Colon (tissue), 2 donors: Measurements from ENCODE around the gene PCDHGB3.
"Not testable (repeated sequence)": the region's sequence is repeated elsewhere in the genome, so short reads cannot be mapped to it uniquely, and the experiment has no call there.

Experiments
- FAIRE-seq: peaks from 2 replicates; lab custom pipeline; 2012; peaks lifted over from hg19 to GRCh38; lab: Jason Lieb, UNC
- donor health status: control.
- donor health status: control.

PCDHGB3 gene

DNA sequence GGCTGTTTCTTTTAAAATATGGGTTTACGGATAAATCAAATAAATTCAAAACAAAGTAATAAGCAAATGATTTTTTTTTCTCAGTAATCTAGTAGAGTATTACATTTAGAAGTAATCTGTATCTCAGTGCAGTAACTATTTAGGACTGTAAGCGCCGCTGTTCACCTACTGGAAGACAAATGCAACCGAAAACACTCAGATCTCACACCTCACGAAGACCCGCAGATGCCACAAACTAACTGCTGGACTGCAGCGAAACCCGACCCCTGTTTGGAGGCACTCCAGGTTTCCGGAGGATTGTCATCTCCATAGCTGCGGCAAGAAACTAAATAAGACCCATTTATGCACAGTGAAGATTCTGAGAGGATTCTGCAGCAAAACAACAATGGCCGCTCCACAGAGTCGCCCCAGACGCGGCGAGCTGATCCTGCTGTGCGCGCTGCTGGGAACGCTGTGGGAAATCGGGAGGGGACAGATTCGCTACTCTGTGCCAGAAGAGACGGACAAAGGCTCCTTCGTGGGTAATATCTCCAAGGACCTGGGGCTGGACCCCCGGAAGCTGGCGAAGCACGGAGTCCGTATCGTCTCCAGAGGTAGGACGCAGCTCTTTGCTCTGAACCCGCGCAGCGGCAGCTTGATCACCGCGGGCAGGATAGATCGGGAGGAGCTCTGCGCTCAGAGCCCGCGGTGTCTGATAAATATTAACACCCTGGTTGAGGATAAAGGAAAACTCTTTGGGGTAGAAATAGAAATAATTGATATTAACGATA, 22.6 kb downstream of the PCDHGB3 start, which contains the start of gene PCDHGA8:
TSS of gene PCDHGA8 (plus strand) at position 205 of the 770 bp plus-strand sequence. CDS start at position 386, 181 bp downstream.
- FAIRE-seq: no peak

DNA sequence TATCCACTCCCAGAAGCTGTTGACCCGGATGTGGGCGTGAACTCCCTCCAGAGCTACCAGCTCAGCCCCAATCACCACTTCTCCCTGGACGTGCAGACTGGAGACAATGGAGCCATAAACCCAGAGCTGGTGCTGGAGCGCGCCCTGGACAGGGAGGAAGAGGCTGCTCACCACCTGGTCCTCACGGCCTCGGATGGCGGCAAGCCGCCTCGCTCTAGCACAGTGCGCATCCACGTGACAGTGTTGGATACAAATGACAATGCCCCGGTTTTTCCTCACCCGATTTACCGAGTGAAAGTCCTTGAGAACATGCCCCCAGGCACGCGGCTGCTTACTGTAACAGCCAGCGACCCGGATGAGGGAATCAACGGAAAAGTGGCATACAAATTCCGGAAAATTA, 23.2 kb downstream of the PCDHGB3 start:
- no peak for FAIRE-seq

DNA sequence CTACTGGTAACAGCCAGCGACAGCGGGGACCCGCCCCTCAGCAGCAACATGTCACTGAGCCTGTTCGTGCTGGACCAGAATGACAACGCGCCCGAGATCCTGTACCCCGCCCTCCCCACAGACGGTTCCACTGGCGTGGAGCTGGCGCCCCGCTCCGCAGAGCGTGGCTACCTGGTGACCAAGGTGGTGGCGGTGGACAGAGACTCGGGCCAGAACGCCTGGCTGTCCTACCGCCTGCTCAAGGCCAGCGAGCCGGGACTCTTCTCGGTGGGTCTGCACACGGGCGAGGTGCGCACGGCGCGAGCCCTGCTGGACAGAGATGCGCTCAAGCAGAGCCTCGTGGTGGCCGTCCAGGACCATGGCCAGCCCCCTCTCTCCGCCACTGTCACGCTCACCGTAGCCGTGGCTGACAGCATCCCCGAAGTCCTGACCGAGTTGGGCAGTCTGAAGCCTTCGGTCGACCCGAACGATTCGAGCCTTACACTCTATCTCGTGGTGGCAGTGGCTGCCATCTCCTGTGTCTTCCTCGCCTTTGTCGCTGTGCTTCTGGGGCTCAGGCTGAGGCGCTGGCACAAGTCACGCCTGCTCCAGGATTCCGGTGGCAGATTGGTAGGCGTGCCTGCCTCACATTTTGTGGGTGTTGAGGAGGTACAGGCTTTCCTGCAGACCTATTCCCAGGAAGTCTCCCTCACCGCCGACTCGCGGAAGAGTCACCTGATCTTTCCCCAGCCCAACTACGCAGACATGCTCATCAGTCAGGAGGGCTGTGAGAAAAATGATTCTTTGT, 24.6 kb downstream of the PCDHGB3 start:
- FAIRE-seq: not testable (repeated sequence)

DNA sequence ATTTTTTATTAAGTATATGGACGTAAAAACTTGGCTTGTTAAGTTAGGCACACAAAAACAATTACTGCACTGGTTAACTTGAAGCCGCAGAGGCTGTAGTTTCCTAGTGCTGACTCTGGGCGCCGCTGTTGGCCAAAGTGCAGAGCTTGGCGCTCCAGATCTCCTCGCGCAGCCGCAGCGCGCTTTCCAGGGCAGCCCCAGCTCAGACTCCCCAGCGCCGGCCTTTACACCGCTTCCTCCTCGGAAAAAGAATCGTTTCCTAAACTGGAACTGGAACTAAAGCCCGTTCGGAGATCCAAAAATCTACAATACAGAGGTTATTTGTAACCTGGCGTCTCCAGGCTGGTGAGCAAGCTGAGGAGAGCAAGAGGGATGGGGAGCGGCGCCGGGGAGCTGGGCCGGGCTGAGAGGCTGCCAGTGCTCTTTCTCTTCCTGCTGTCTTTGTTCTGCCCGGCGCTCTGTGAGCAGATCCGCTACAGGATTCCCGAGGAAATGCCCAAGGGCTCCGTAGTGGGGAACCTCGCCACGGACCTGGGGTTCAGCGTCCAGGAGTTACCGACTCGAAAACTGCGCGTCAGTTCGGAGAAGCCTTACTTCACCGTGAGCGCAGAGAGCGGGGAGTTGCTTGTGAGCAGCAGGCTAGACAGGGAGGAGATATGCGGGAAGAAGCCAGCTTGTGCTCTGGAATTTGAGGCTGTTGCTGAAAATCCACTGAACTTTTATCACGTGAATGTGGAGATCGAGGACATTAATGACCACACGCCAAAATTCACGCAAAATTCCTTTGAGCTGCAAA, 27.9 kb downstream of the PCDHGB3 start, which contains the start of gene PCDHGB5:
TSS of gene PCDHGB5 (plus strand) at position 192 of the 796 bp plus-strand sequence. CDS start at position 373, 181 bp downstream.
- FAIRE-seq: not testable (repeated sequence)

DNA sequence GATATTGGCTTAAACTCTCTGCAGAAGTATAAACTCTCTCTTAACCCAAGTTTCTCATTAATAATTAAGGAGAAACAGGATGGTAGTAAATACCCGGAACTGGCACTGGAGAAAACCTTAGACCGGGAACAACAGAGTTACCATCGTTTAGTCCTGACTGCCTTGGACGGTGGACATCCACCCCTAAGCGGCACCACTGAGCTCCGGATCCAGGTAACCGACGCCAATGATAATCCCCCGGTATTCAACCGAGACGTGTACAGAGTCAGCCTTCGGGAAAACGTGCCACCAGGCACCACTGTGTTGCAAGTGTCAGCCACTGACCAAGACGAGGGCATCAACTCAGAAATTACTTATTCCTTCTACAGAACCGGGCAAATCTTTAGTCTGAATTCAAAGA, 28.6 kb downstream of the PCDHGB3 start:
- no peak for FAIRE-seq

DNA sequence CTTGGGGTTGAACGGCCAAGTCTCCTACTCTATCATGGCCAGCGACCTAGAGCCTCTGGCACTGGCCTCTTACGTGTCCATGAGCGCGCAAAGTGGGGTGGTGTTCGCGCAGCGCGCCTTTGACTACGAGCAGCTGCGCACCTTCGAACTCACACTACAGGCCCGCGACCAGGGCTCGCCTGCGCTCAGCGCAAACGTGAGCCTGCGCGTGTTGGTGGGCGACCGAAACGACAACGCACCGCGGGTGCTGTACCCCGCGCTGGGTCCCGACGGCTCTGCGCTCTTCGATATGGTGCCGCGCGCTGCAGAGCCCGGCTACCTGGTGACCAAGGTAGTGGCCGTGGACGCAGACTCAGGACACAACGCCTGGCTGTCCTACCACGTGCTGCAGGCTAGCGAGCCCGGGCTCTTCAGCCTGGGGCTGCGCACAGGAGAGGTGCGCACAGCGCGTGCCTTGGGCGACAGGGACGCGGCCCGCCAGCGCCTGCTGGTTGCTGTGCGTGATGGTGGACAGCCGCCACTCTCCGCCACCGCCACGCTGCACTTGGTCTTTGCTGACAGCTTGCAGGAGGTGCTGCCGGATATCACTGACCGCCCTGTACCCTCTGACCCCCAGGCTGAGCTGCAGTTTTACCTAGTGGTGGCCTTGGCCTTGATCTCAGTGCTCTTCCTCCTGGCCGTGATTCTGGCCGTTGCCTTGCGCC, 29.7 kb downstream of the PCDHGB3 start:
- no peak for FAIRE-seq

DNA sequence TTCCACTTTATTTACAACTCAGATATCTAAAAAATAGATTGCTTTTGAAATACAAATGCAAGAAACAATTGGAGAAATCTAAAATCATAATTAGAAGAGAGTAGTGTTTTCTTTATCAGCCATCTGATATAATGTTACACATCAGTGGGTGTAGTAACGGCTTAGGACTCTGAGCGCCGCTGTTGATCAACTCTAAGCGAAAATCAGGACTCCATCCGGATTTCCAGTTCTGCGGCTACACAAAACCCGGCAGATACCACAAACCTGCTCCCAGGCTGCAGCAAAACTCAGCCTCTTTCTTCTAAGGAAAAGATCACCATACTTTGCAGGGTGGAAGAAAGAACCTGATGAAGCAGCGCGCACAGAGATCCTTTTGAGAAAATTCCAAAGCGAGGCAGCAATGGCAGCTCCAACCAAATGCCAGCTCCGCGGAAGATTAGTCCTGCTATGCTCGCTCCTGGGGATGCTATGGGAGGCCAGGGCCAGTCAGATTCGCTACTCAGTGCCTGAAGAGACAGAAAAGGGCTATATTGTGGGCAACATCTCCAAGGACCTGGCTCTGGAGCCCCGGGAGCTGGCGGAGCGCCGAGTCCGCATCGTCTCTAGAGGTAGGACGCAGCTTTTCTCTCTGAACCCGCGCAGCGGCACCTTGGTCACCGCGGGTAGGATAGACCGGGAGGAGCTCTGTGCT, 32.7 kb downstream of the PCDHGB3 start, which contains the start of gene PCDHGA9:
TSS of gene PCDHGA9 (plus strand) at position 226 of the 691 bp plus-strand sequence. CDS start at position 401, 175 bp downstream.
- no peak for FAIRE-seq

DNA sequence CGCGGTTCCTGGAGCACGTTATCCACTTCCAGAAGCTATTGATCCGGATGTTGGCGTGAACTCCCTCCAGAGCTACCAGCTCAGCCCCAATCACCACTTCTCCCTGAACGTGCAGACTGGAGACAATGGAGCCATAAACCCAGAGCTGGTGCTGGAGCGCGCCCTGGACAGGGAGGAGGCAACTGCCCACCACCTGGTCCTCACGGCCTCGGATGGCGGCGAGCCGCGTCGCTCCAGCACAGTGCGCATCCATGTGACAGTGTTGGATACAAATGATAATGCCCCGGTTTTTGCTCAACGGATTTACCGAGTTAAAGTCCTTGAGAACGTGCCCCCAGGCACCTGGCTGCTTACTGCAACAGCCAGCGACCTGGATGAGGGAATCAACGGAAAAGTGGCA, 33.3 kb downstream of the PCDHGB3 start:
- FAIRE-seq: no peak

DNA sequence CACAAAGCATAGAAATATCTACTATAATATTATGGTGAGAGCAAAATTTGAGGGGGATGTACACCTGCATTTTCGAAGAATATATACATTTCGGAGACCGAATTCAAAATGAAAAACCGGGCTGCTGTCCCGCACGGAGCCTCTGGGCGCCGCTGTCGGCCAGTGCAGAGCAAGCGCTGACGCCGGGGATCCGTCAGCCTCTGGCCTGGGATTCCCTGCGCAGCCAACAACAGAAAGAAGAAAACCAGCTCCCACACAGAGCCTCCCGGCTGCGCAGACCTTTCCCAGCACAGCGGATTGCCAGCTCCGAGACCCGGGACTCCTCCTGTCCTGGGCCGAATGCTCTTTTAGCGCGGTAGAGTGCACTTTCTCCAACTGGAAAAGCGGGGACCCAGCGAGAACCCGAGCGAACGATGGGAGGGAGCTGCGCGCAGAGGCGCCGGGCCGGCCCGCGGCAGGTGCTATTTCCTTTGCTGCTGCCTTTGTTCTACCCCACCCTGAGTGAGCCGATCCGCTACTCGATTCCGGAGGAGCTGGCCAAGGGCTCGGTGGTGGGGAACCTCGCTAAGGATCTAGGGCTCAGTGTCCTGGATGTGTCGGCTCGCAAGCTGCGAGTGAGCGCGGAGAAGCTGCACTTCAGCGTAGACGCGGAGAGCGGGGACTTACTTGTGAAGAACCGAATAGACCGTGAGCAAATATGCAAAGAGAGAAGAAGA, 37.9 kb downstream of the PCDHGB3 start, which contains the start of gene PCDHGB6:
TSS of gene PCDHGB6 (plus strand) at position 232 of the 716 bp plus-strand sequence. CDS start at position 414, 182 bp downstream.
- not testable (repeated sequence) for FAIRE-seq

DNA sequence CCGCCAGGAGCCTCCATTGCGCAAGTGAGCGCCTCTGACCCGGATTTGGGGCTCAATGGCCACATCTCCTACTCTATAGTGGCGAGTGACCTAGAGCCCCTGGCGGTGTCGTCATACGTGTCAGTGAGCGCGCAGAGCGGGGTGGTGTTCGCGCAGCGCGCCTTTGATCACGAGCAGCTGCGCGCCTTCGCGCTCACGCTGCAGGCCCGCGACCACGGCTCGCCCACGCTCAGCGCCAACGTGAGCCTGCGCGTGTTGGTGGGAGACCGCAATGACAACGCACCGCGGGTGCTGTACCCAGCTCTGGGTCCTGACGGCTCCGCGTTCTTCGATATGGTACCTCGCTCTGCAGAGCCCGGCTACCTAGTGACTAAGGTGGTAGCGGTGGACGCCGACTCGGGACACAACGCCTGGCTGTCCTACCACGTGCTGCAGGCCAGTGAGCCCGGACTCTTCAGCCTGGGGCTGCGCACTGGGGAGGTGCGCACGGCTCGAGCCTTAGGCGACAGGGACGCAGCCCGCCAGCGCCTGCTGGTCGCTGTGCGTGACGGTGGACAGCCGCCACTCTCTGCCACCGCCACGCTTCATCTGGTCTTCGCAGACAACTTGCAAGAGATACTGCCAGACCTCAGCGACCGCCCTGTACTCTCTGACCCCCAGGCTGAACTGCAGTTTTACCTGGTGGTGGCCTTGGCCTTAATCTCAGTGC, 39.7 kb downstream of the PCDHGB3 start:
- no peak for FAIRE-seq

DNA sequence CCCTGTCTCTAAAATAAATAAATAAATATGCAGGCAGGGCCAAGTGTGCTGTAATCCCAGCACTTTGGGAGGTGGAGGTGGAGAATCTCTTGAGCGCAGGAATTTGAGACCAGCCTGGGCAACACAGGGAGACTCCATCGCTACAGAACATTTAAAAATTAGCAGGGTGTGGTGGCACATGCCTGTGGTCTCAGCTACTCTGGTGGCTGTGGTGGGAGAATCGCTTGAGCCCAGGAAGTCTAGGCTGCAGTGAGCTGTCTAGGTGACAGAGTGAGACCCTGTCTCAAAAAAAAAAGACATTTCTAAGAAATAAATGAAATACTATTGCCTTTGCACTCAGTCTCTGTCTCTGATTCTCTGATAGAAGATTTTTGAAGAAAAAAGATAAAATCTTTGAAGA, 41.5 kb downstream of the PCDHGB3 start:
- no peak for FAIRE-seq

DNA sequence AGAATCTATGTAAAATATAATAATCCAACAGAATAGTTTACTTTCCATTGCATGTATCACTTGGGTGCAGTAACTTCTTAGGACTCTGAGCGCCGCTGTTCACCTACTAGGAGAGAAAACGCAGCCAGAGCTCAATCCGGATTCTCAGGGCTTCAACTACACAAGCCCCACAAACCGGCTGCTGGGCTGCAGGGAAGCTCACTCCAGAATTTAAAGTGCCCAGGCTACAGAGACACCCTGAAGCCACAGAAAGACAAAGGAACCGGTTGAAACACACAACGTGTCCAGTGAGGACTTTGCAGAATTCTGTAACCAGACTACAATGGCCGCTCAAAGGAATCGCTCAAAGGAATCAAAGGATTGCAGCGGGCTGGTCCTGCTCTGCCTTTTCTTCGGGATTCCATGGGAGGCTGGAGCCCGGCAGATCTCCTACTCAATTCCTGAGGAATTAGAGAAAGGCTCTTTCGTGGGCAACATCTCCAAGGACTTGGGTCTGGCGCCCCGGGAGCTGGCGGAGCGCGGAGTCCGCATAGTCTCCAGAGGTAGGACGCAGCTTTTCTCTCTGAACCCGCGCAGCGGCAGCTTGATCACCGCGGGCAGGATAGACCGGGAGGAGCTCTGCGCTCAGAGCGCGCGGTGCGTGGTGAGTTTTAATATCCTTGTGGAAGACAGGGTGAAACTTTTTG, 43.0 kb downstream of the PCDHGB3 start, which contains the start of gene PCDHGA10:
TSS of gene PCDHGA10 (plus strand) at position 134 of the 686 bp plus-strand sequence. CDS start at position 323, 189 bp downstream.
- FAIRE-seq: no peak

DNA sequence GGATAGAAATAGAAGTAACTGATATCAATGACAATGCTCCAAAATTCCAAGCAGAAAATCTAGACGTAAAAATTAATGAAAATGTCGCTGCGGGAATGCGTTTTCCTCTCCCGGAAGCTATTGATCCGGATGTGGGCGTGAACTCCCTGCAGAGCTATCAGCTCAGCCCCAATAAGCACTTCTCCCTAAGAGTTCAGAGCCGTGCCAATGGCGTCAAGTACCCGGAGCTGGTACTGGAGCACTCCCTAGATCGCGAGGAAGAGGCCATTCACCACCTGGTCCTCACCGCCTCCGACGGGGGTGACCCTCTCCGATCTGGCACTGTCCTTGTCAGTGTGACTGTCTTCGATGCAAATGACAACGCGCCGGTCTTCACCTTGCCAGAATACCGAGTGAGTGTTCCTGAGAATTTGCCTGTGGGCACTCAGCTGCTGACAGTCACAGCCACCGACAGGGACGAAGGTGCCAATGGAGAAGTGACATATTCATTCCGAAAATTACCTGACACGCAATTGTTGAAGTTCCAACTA, 43.6 kb downstream of the PCDHGB3 start:
- no peak for FAIRE-seq

DNA sequence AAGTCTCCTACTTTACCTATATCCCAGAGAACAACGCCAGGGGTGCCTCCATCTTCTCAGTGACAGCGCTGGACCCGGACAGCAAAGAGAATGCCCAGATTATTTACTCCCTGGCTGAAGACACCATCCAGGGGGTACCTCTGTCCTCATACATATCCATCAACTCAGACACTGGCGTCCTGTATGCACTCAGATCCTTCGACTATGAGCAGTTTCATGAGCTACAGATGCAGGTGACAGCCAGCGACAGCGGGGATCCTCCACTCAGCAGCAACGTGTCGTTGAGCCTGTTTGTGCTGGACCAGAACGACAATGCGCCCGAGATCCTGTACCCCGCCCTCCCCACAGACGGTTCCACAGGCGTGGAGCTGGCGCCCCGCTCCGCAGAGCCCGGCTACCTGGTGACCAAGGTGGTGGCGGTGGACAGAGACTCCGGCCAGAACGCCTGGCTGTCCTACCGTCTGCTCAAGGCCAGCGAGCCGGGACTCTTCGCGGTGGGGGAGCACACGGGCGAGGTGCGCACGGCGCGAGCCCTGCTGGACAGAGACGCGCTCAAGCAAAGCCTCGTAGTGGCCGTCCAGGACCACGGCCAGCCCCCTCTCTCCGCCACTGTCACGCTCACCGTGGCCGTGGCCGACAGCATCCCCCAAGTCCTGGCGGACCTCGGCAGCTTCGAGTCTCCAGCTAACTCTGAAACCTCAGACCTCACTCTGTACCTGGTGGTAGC, 44.7 kb downstream of the PCDHGB3 start:
- not testable (repeated sequence) for FAIRE-seq

DNA sequence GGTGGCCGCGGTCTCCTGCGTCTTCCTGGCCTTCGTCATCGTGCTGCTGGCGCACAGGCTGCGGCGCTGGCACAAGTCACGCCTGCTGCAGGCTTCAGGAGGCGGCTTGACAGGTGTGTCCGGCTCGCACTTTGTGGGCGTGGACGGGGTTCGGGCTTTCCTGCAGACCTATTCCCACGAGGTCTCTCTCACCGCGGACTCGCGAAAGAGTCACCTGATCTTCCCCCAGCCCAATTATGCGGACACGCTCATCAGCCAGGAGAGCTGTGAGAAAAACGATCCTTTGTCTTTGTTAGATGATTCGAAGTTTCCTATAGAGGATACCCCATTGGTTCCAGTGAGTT, 45.2 kb downstream of the PCDHGB3 start:
- FAIRE-seq: not testable (repeated sequence)

DNA sequence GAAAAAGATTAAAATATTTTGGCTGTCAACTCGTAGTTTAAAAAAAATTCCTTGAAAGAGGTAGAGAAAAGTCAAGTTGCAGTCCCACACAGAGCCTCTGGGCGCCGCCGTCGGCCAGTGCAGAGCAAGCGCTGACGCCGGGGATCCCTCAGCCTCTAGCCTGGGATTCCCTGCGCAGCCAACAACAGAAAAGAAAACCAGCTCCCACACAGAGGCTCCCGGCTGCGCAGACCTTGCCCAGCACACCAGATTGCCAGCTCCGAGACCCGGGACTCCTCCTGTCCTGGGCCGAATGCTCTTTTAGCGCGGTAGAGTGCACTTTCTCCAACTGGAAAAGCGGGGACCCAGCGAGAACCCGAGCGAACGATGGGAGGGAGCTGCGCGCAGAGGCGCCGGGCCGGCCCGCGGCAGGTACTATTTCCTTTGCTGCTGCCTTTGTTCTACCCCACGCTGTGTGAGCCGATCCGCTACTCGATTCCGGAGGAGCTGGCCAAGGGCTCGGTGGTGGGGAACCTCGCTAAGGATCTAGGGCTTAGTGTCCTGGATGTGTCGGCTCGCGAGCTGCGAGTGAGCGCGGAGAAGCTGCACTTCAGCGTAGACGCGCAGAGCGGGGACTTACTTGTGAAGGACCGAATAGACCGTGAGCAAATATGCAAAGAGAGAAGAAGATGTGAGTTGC, 47.6 kb downstream of the PCDHGB3 start, which contains the start of gene PCDHGB7:
TSS of gene PCDHGB7 (plus strand) at position 184 of the 679 bp plus-strand sequence. CDS start at position 367, 183 bp downstream.
- not testable (repeated sequence) for FAIRE-seq
